NCI-H774 (cell line): ENCODE data around the gene DAZ4.
"Not testable (repeated sequence)": the region's sequence is repeated elsewhere in the genome, so short reads cannot be mapped to it uniquely, and the experiment has no call there.

ENCODE experiments used
- DNase-seq: peaks from one replicate; lab custom pipeline; 2025; lab: John Stamatoyannopoulos, UW

The DAZ4 gene, protein sequence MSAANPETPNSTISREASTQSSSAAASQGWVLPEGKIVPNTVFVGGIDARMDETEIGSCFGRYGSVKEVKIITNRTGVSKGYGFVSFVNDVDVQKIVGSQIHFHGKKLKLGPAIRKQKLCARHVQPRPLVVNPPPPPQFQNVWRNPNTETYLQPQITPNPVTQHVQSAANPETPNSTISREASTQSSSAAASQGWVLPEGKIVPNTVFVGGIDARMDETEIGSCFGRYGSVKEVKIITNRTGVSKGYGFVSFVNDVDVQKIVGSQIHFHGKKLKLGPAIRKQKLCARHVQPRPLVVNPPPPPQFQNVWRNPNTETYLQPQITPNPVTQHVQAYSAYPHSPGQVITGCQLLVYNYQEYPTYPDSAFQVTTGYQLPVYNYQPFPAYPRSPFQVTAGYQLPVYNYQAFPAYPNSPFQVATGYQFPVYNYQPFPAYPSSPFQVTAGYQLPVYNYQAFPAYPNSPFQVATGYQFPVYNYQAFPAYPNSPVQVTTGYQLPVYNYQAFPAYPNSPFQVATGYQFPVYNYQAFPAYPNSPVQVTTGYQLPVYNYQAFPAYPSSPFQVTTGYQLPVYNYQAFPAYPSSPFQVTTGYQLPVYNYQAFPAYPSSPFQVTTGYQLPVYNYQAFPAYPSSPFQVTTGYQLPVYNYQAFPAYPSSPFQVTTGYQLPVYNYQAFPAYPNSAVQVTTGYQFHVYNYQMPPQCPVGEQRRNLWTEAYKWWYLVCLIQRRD

DNA sequence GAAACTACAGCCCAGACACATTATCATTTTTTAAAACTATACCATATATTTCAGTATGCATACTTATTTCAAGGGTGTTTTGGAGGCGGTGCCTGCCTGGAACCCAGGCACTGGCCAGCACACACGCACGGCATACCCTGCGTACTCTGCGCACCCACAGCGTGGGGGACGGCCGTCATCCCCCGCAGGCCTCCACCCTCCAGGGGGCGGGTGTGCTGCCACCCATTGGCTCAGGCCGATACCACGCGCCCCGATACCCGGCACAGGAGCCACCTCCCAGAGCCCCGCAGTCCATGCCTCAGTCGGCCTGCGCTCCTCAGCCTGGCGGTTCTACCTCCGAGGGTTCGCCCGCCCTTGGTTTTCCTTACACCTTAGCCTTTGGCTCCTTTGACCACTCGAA is at the start of gene DAZ4:
DAZ4 (plus strand) TSS at position 301 of the 400 bp plus-strand sequence. CDS start 208 bp downstream, outside the sequence.
- not testable (repeated sequence) for DNase-seq

DNA sequence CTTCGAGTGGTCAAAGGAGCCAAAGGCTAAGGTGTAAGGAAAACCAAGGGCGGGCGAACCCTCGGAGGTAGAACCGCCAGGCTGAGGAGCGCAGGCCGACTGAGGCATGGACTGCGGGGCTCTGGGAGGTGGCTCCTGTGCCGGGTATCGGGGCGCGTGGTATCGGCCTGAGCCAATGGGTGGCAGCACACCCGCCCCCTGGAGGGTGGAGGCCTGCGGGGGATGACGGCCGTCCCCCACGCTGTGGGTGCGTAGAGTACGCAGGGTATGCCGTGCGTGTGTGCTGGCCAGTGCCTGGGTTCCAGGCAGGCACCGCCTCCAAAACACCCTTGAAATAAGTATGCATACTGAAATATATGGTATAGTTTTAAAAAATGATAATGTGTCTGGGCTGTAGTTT is 20.4 kb upstream of the DAZ4 start, which contains the start of gene DAZ3:
DAZ3 (minus strand) TSS at position 101 of the 400 bp plus-strand sequence. CDS start 208 bp downstream, outside the sequence.
- DNase-seq: not testable (repeated sequence)

- not testable (repeated sequence) for DNase-seq
Measured at GRCh38 chrY:24821836-24822235, 11.9 kb upstream of the DAZ4 start.

GRCh38 chrY:24824184-24824879 is 9.4 kb upstream of the DAZ4 start:
- not testable (repeated sequence) for DNase-seq

DNA sequence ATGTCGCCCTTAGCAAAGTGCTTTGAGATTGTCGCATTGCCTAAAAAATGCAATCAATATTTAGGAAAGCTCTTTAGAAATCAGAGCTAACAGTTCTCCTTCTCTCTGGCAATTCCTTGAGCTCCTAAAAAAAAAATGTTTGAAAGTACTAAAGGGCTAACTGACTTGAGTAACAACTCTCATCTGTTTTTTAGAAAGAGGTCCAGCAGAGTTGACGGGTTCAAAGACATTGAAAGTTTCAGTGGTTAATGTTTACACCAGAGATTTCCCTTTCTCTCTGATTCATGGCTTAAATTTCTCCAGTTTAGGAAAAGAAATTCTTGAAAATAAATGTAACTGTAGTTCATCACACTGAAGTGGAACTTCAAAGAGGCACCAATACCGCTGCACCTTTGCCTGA is 8.7 kb upstream of the DAZ4 start:
- not testable (repeated sequence) for DNase-seq
